GM12878 (cell line): ENCODE results near the gene MVB12B.

Experiments used
- ATF2 ChIP-seq: IDR thresholded peaks from 2 replicates; pipeline ENCODE4 v1.6.1; 2012; ENCODE audit warnings: low read length, inconsistent platforms
- CBX3 ChIP-seq: fragments of 200-600 bp; sonication (generic); IDR thresholded peaks from 2 replicates; pipeline ENCODE4 v1.6.1; 2016; ENCODE audit warnings: low read depth, borderline replicate concordance
- CTCF ChIP-seq, 3 experiments: IDR thresholded peaks in 2 of 3; conservative IDR thresholded peaks in 1 of 3; 2 replicates each; pipeline ENCODE4 v1.5.1; 2011; ENCODE audit warnings: low read depth in 3 of 3, low read length in 3 of 3, mild to moderate bottlenecking in 3 of 3, control low read depth in 2 of 3, moderate library complexity in 2 of 3, inconsistent platforms in 1 of 3, mixed read lengths in 1 of 3; ENCODE audit not compliant: control insufficient read depth in 2 of 3, insufficient read depth in 1 of 3; ENCODE audit errors: extremely low read depth in 1 of 3
- MYC ChIP-seq: IDR thresholded peaks from 2 replicates; pipeline ENCODE4 v1.6.1; 2011; ENCODE audit warnings: mild to moderate bottlenecking, low read length, moderate library complexity, inconsistent platforms; ENCODE audit not compliant: insufficient read depth, insufficient replicate concordance, insufficient read length, severe bottlenecking
- POLR2A ChIP-seq: IDR thresholded peaks from 2 replicates; pipeline ENCODE4 v1.6.1; 2011; ENCODE audit warnings: low read depth, mild to moderate bottlenecking, low read length

- TF ChIP-seq MYC (no peak), POLR2A (no peak), CBX3 (no peak), CTCF (IDR thresholded peaks at IDR 0.05 in 2 of 3, conservative IDR thresholded peaks at IDR 0.05 in 1 of 3; ENCODE audit: control insufficient read depth in 2 of 3, extremely low read depth in 1 of 3, insufficient read depth in 1 of 3, low read depth in 3 of 3, low read length in 3 of 3) (no peak), ATF2 (no peak)
These were observed 7.0 kb upstream of the MVB12B start for GRCh38 chr9:126319671-126320070.
